ENCODE results near the gene TMEM69. TPM values are rescaled to one million over a fixed set of nuclear protein-coding genes. Genes with fewer than 3 reads are reported as not detected.

Gene TMEM69
- total RNA-seq, 2 experiments from 2014 or later, result 30.9 to 35.7 TPM

- ATAC-seq, result no peak
- intact Hi-C loops (cut with micrococcal nuclease), result no loop called here
- DNase-seq, result no peak
- Mint-ChIP-seq H3K36me3 (ENCODE audit: low read depth) (peaks cover 37% of the 10 kb centered on the region), H3K4me1 (ENCODE audit: low read depth) (peaks cover 8% of the 10 kb centered on the region), H3K27ac (no peak overlapping the region), H3K9me3 (no peaks in the 10 kb centered on the region), H3K27me3 (no peaks in the 10 kb centered on the region), H3K4me3 (no peak overlapping the region)
- POLR2A ChIA-PET, result interaction anchor here (1.2 kb wide), 1 partner anchor 56 kb away, joined by 4 read pairs; no protein-coding TSS in a partner anchor
- CTCF ChIA-PET, result interaction anchor here (0.5 kb wide), 1 partner anchor 166 kb away, joined by 3 read pairs; no protein-coding TSS in a partner anchor
- TF ChIP-seq CTCF (IDR thresholded peaks at IDR 0.05), result no peak
Measured at GRCh38 chr1:45658171-45658570, 29.8 kb upstream of the TMEM69 start.

DNA sequence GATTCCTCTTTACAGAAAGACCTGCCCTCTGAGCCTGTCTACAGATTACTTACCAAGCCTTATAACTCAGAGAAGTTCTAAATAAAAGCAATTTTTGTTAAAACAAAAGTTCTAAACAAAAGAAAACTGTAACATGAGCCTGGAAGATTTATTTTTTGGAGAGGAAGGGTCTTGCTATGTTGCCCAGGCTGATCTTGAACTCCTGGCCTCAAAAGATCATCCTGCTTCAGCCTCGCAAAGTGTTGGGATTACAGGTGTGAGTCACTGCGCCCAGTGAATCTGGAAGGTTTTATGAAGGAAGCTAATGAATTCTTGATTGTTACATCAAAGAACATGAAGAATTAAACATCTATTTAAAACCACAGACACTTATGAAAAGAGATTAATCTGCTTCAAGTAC is 28.8 kb upstream of the TMEM69 start:
- no peak for TF ChIP-seq CTCF (IDR thresholded peaks at IDR 0.05)
- ATAC-seq, result no peak
- no peak for DNase-seq
- H3K9me3 Mint-ChIP-seq, result no peaks in the 10 kb centered on the region
- H3K4me1 Mint-ChIP-seq (ENCODE audit: low read depth), result peaks cover 11% of the 10 kb centered on the region
- H3K27ac Mint-ChIP-seq, result no peak overlapping the region
- ChIA-PET CTCF (no interaction called here), POLR2A (interaction anchor here (1.5 kb wide), 1 partner anchor 27 kb away, joined by 4 read pairs; the partner anchor contains the start of gene GPBP1L1)
- intact Hi-C loops (cut with micrococcal nuclease), result no loop called here
- peaks cover 36% of the 10 kb centered on the region for H3K36me3 Mint-ChIP-seq (ENCODE audit: low read depth)
- no peak overlapping the region for H3K4me3 Mint-ChIP-seq
- H3K27me3 Mint-ChIP-seq, result no peaks in the 10 kb centered on the region

- Mint-ChIP-seq H3K36me3 (ENCODE audit: low read depth) (peaks cover 31% of the 10 kb centered on the region), H3K27ac (peak overlapping the region; percentile 24), H3K4me3 (no peak overlapping the region), H3K27me3 (no peaks in the 10 kb centered on the region), H3K4me1 (ENCODE audit: low read depth) (peaks cover 6% of the 10 kb centered on the region), H3K9me3 (no peaks in the 10 kb centered on the region)
- ChIA-PET POLR2A (interaction anchor here (0.6 to 1.5 kb wide), 2 partner anchors 9 to 26 kb away, joined by 3 to 4 read pairs; partner anchors contain the start of gene GPBP1L1), CTCF (no interaction called here)
- TF ChIP-seq CTCF (IDR thresholded peaks at IDR 0.05), result no peak
- ATAC-seq, result no peak
- intact Hi-C loops (cut with micrococcal nuclease), result no loop called here
- no peak for DNase-seq
Measured at GRCh38 chr1:45660336-45660735, 27.6 kb upstream of the TMEM69 start.

GRCh38 chr1:45666836-45667235 is 21.1 kb upstream of the TMEM69 start:
- Mint-ChIP-seq H3K4me1 (ENCODE audit: low read depth) (peaks cover 42% of the 10 kb centered on the region), H3K4me3 (no peak overlapping the region), H3K9me3 (no peaks in the 10 kb centered on the region), H3K27me3 (no peaks in the 10 kb centered on the region), H3K27ac (no peak overlapping the region), H3K36me3 (ENCODE audit: low read depth) (peaks cover 17% of the 10 kb centered on the region)
- intact Hi-C loops (cut with micrococcal nuclease), result no loop called here
- DNase-seq, result no peak
- TF ChIP-seq CTCF (IDR thresholded peaks at IDR 0.05), result no peak
- POLR2A ChIA-PET, result no interaction called here
- no peak for ATAC-seq
- CTCF ChIA-PET, result no interaction called here

- peaks cover 17% of the 10 kb centered on the region for H3K36me3 Mint-ChIP-seq (ENCODE audit: low read depth)
- H3K9me3 Mint-ChIP-seq, result no peaks in the 10 kb centered on the region
- H3K27me3 Mint-ChIP-seq, result no peaks in the 10 kb centered on the region
- H3K27ac Mint-ChIP-seq, result no peak overlapping the region
- no peak for TF ChIP-seq CTCF (IDR thresholded peaks at IDR 0.05)
- DNase-seq (no peak), ATAC-seq (no peak)
- ChIA-PET CTCF (no interaction called here), POLR2A (interaction anchor here (0.6 to 1.8 kb wide), 3 partner anchors 11 to 153 kb away, joined by 3 to 5 read pairs (median 3); no protein-coding TSS in a partner anchor)
- H3K4me1 Mint-ChIP-seq (ENCODE audit: low read depth), result peaks cover 44% of the 10 kb centered on the region
- intact Hi-C loops (cut with micrococcal nuclease), result no loop called here
- no peak overlapping the region for H3K4me3 Mint-ChIP-seq
Measured at GRCh38 chr1:45667321-45668111, 20.5 kb upstream of the TMEM69 start.
